ENCODE results near the gene EPS8L2. TPM values are rescaled to one million over a fixed set of nuclear protein-coding genes. Genes with fewer than 3 reads are reported as not detected.

The EPS8L2 gene
- total RNA-seq, 1 experiment from 2014 or later = 0.90 TPM

GRCh38 chr11:657691-658126 lies 48.3 kb upstream of the EPS8L2 start:
- CTCF ChIA-PET = no interaction called here
- intact Hi-C loops (cut with micrococcal nuclease; ENCODE audit: unreplicated experiment) = no loop called here
- POLR2A ChIA-PET (ENCODE audit: low non-redundant PET) = no interaction called here
- H3K4me3 ChIP-seq (ENCODE audit: low read depth, low read length, poor library complexity, severe bottlenecking) = no peak overlapping the region
- H3K27me3 ChIP-seq (replicated peaks; ENCODE audit: insufficient read depth, low read depth, low read length, poor library complexity) = no peaks in the 10 kb centered on the region
- no peaks in the 10 kb centered on the region for H3K36me3 ChIP-seq (ENCODE audit: insufficient read depth, low read length, poor library complexity, severe bottlenecking)
- TF ChIP-seq CTCF (conservative IDR thresholded peaks at IDR 0.05; ENCODE audit: low read depth, low read length) = no peak
- TF ChIP-seq EZH2 (IDR thresholded peaks at IDR 0.05; ENCODE audit: borderline replicate concordance, low read depth, low read length, poor library complexity, severe bottlenecking) = no peak
- H3K27ac ChIP-seq (ENCODE audit: low read depth, low read length, poor library complexity, severe bottlenecking) = no peak overlapping the region
- no peaks in the 10 kb centered on the region for H3K9me3 ChIP-seq (ENCODE audit: low read depth, low read length, poor library complexity, severe bottlenecking)
- no peak for DNase-seq (ENCODE audit: low spot score)
- peaks cover 5% of the 10 kb centered on the region for H3K4me1 ChIP-seq (ENCODE audit: insufficient read depth, low read length, poor library complexity, severe bottlenecking)
- BruUV-seq (replicated peaks) = no TSS peak

- ChIA-PET CTCF (no interaction called here), POLR2A (ENCODE audit: low non-redundant PET) (no interaction called here)
- DNase-seq (ENCODE audit: low spot score) = no peak
- Histone ChIP-seq H3K9me3 (ENCODE audit: low read depth, low read length, poor library complexity, severe bottlenecking) (no peaks in the 10 kb centered on the region), H3K4me1 (ENCODE audit: insufficient read depth, low read length, poor library complexity, severe bottlenecking) (peaks cover 5% of the 10 kb centered on the region), H3K27me3 (replicated peaks; ENCODE audit: insufficient read depth, low read depth, low read length, poor library complexity) (no peaks in the 10 kb centered on the region), H3K36me3 (ENCODE audit: insufficient read depth, low read length, poor library complexity, severe bottlenecking) (peaks cover 6% of the 10 kb centered on the region), H3K27ac (ENCODE audit: low read depth, low read length, poor library complexity, severe bottlenecking) (no peak overlapping the region), H3K4me3 (ENCODE audit: low read depth, low read length, poor library complexity, severe bottlenecking) (no peak overlapping the region)
- no TSS peak for BruUV-seq (replicated peaks)
- no peak for TF ChIP-seq CTCF (conservative IDR thresholded peaks at IDR 0.05; ENCODE audit: low read depth, low read length)
- no peak for TF ChIP-seq EZH2 (IDR thresholded peaks at IDR 0.05; ENCODE audit: borderline replicate concordance, low read depth, low read length, poor library complexity, severe bottlenecking)
- intact Hi-C loops (cut with micrococcal nuclease; ENCODE audit: unreplicated experiment) = loop anchor here (5.0 kb wide), 1 partner anchor 63 kb away; no protein-coding TSS in a partner anchor
These were observed 46.4 kb upstream of the EPS8L2 start for GRCh38 chr11:659532-660085.

- no peaks in the 10 kb centered on the region for H3K27me3 ChIP-seq (replicated peaks; ENCODE audit: insufficient read depth, low read depth, low read length, poor library complexity)
- no peaks in the 10 kb centered on the region for H3K9me3 ChIP-seq (ENCODE audit: low read depth, low read length, poor library complexity, severe bottlenecking)
- no peak overlapping the region for H3K27ac ChIP-seq (ENCODE audit: low read depth, low read length, poor library complexity, severe bottlenecking)
- DNase-seq (ENCODE audit: low spot score) = no peak
- peaks cover 9% of the 10 kb centered on the region for H3K4me1 ChIP-seq (ENCODE audit: insufficient read depth, low read length, poor library complexity, severe bottlenecking)
- BruUV-seq (replicated peaks) = no TSS peak
- CTCF ChIA-PET = no interaction called here
- no peak overlapping the region for H3K4me3 ChIP-seq (ENCODE audit: low read depth, low read length, poor library complexity, severe bottlenecking)
- peaks cover 6% of the 10 kb centered on the region for H3K36me3 ChIP-seq (ENCODE audit: insufficient read depth, low read length, poor library complexity, severe bottlenecking)
- TF ChIP-seq EZH2 (IDR thresholded peaks at IDR 0.05; ENCODE audit: borderline replicate concordance, low read depth, low read length, poor library complexity, severe bottlenecking) = no peak
- TF ChIP-seq CTCF (conservative IDR thresholded peaks at IDR 0.05; ENCODE audit: low read depth, low read length) = no peak
- intact Hi-C loops (cut with micrococcal nuclease; ENCODE audit: unreplicated experiment) = loop anchor here (5.0 kb wide), 1 partner anchor 62 kb away; no protein-coding TSS in a partner anchor
- POLR2A ChIA-PET (ENCODE audit: low non-redundant PET) = no interaction called here
These were observed 45.8 kb upstream of the EPS8L2 start for GRCh38 chr11:660281-660680.

Data from A673 (cell line).